ENCODE measurements around the gene SLC2A2. TPM values are rescaled to one million over a fixed set of nuclear protein-coding genes. Genes with fewer than 3 reads are reported as not detected.

SLC2A2 gene
- total and polyA plus RNA-seq, 2 experiments from 2014 or later = 40.8 to 123 TPM

DNA sequence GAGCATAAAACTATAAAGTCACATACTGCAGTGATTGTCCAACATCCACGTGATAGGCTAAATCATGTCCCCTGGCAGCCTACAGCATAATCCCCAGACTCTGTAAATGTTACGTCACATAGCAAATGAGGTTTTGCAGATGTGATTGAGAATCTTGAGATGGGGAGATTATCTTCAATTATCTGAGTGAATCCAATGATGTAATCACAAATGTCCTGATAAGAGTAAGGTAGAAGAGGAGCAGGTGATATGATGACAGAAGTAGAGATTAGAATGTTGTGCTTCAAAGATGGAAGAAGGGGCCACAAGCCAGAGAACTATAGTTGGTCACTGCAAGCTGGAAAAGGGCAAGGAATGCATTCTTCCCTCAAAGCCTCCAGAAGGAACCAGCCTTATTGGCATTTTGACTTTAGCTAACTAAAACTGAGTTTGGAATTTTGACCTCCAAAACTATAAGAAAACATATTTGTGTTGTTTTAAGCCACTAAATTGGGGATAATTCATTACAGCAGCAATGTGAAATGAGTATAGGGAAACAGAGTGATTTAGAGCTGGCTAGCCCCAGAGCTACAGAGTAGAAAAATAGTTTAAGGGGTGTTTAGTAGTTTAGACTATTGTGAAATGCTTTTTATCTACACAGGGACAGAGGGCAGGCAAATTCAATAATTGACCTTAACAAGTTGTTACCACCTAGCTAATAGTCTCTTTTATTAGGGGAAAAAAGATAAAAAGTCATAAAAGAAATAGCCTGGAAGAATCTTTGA lies 15.2 kb downstream of the SLC2A2 start:
- H3K4me2 ChIP-seq = no peak overlapping the region
- H4K20me1 ChIP-seq (ENCODE audit: insufficient read depth, poor library complexity, severe bottlenecking) = no peaks in the 10 kb centered on the region
- TF ChIP-seq EZH2 (IDR thresholded peaks at IDR 0.05; ENCODE audit: borderline replicate concordance) (no peak), EZH2phosphoT487 (IDR thresholded peaks at IDR 0.05; ENCODE audit: low read depth, severe bottlenecking, unreplicated experiment) (no peak)
- no peaks in the 10 kb centered on the region for H3K79me2 ChIP-seq
- DNase-seq (ENCODE audit: low spot score) = peak; percentile 31
- 35% methylated on average over 2 of the region's 2 CpGs for WGBS (ENCODE audit: low lambda C conversion rate, missing lambda C conversion rate)
- peaks cover 4% of the 10 kb centered on the region for H3K4me1 ChIP-seq (ENCODE audit: insufficient read depth)
- H3K36me3 ChIP-seq (replicated peaks; ENCODE audit: insufficient read depth, low read depth) = no peaks in the 10 kb centered on the region
- H2AFZ ChIP-seq = no peak overlapping the region
- H3K9me2 ChIP-seq (replicated peaks; ENCODE audit: insufficient read depth) = no peaks in the 10 kb centered on the region
- H3K27ac ChIP-seq = peak overlapping the region; percentile 60
- no peak overlapping the region for H3K4me3 ChIP-seq
- H3K27me3 ChIP-seq = no peaks in the 10 kb centered on the region
- H3K9me3 ChIP-seq (ENCODE audit: low read depth) = no peaks in the 10 kb centered on the region

GRCh38 chr3:171007316-171007715 lies 19.2 kb downstream of the SLC2A2 start:
- Histone ChIP-seq H2AFZ (no peak overlapping the region), H3K4me1 (ENCODE audit: insufficient read depth) (peaks cover 6% of the 10 kb centered on the region), H3K27me3 (no peaks in the 10 kb centered on the region), H3K36me3 (replicated peaks; ENCODE audit: insufficient read depth, low read depth) (no peaks in the 10 kb centered on the region), H3K9me2 (replicated peaks; ENCODE audit: insufficient read depth) (no peaks in the 10 kb centered on the region), H3K79me2 (no peaks in the 10 kb centered on the region), H3K9me3 (ENCODE audit: low read depth) (no peaks in the 10 kb centered on the region), H3K4me3 (no peak overlapping the region), H4K20me1 (ENCODE audit: insufficient read depth, poor library complexity, severe bottlenecking) (no peaks in the 10 kb centered on the region), H3K4me2 (no peak overlapping the region), H3K27ac (no peak overlapping the region)
- no peak for TF ChIP-seq EZH2phosphoT487 (IDR thresholded peaks at IDR 0.05; ENCODE audit: low read depth, severe bottlenecking, unreplicated experiment)
- TF ChIP-seq, protein P1, sequence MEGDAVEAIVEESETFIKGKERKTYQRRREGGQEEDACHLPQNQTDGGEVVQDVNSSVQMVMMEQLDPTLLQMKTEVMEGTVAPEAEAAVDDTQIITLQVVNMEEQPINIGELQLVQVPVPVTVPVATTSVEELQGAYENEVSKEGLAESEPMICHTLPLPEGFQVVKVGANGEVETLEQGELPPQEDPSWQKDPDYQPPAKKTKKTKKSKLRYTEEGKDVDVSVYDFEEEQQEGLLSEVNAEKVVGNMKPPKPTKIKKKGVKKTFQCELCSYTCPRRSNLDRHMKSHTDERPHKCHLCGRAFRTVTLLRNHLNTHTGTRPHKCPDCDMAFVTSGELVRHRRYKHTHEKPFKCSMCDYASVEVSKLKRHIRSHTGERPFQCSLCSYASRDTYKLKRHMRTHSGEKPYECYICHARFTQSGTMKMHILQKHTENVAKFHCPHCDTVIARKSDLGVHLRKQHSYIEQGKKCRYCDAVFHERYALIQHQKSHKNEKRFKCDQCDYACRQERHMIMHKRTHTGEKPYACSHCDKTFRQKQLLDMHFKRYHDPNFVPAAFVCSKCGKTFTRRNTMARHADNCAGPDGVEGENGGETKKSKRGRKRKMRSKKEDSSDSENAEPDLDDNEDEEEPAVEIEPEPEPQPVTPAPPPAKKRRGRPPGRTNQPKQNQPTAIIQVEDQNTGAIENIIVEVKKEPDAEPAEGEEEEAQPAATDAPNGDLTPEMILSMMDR (IDR thresholded peaks at IDR 0.05; ENCODE audit: poor library complexity) = no peak
- TF ChIP-seq EZH2 (IDR thresholded peaks at IDR 0.05; ENCODE audit: borderline replicate concordance) = no peak
- DNase-seq (ENCODE audit: low spot score) = no peak

- Histone ChIP-seq H3K9me3 (ENCODE audit: low read depth) (no peaks in the 10 kb centered on the region), H3K4me1 (ENCODE audit: insufficient read depth) (peaks cover 21% of the 10 kb centered on the region), H3K79me2 (no peaks in the 10 kb centered on the region), H3K27ac (no peak overlapping the region), H3K9me2 (replicated peaks; ENCODE audit: insufficient read depth) (no peaks in the 10 kb centered on the region), H3K27me3 (no peaks in the 10 kb centered on the region), H3K4me3 (no peak overlapping the region), H2AFZ (no peak overlapping the region), H4K20me1 (ENCODE audit: insufficient read depth, poor library complexity, severe bottlenecking) (no peaks in the 10 kb centered on the region), H3K4me2 (no peak overlapping the region), H3K36me3 (replicated peaks; ENCODE audit: insufficient read depth, low read depth) (no peaks in the 10 kb centered on the region)
- DNase-seq (ENCODE audit: low spot score) = no peak
- TF ChIP-seq, protein P1 (IDR thresholded peaks at IDR 0.05; ENCODE audit: poor library complexity) = no peak
- TF ChIP-seq EZH2phosphoT487 (IDR thresholded peaks at IDR 0.05; ENCODE audit: low read depth, severe bottlenecking, unreplicated experiment) = no peak
- no peak for TF ChIP-seq EZH2 (IDR thresholded peaks at IDR 0.05; ENCODE audit: borderline replicate concordance)
- WGBS (ENCODE audit: low lambda C conversion rate, missing lambda C conversion rate) = 70% methylated on average over 4 of the region's 4 CpGs
Measured at GRCh38 chr3:171005648-171006047, 20.9 kb downstream of the SLC2A2 start.

DNA sequence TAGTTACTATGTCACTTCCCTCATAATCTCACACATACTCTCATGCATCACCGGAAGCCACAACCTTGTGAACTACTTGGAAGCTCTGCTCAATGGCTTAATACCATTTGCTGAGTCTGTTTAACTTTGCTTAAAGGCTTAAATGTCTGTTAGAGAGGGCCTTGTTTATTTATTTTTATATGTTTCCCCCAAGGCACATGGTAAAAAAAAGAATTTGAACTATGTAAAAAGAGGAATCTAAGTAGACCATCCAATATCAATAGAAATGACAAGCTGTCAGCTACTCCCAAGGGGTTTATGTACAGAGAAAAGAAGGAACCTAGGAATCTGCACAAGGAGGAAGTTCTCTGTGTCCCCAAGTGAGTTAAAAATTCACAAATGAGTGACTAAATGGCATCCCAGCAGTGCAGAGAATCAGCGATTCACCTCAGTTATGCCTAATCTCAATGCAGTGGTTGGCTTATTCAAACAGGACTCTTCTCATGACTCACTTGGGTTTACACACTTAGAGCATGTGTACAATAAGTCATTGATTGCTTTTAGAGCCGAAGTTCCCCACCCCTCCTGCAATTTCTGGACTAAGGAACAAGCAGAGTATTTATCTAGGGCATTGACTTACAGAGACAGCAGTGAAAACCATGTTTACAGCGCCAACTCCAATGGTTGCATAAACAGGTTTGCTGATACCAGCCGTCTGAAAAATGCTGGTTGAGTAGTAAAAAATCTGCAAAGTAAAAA lies 24.4 kb downstream of the SLC2A2 start:
- peak; percentile 79 for DNase-seq (ENCODE audit: low spot score)
- H3K79me2 ChIP-seq = no peaks in the 10 kb centered on the region
- H3K9me3 ChIP-seq (ENCODE audit: low read depth) = no peaks in the 10 kb centered on the region
- peak overlapping the region; percentile 53 for H3K4me2 ChIP-seq
- H4K20me1 ChIP-seq (ENCODE audit: insufficient read depth, poor library complexity, severe bottlenecking) = no peaks in the 10 kb centered on the region
- no peak overlapping the region for H3K4me3 ChIP-seq
- 34% methylated on average over 5 of the region's 5 CpGs for WGBS (ENCODE audit: low lambda C conversion rate, missing lambda C conversion rate)
- H3K36me3 ChIP-seq (replicated peaks; ENCODE audit: insufficient read depth, low read depth) = no peaks in the 10 kb centered on the region
- peaks cover 53% of the 10 kb centered on the region for H3K4me1 ChIP-seq (ENCODE audit: insufficient read depth)
- H3K27me3 ChIP-seq = no peaks in the 10 kb centered on the region
- TF ChIP-seq EZH2 (IDR thresholded peaks at IDR 0.05; ENCODE audit: borderline replicate concordance) (no peak), EZH2phosphoT487 (IDR thresholded peaks at IDR 0.05; ENCODE audit: low read depth, severe bottlenecking, unreplicated experiment) (no peak)
- TF ChIP-seq, protein P1 (IDR thresholded peaks at IDR 0.05; ENCODE audit: poor library complexity) = no peak
- no peaks in the 10 kb centered on the region for H3K9me2 ChIP-seq (replicated peaks; ENCODE audit: insufficient read depth)
- no peak overlapping the region for H2AFZ ChIP-seq
- H3K27ac ChIP-seq = peak overlapping the region; percentile 77
